Keratinocyte (primary cell): ENCODE results near the gene PDK2. TPM values are rescaled to one million over a fixed set of nuclear protein-coding genes. Genes with fewer than 3 reads are reported as not detected.
A peak's percentile ranks its signal among the peaks of the same experiment; 100 is the strongest.

ENCODE experiments used
- DNase-seq: peaks from one replicate; pipeline ENCODE4 v3.0.0-alpha.2; 2011; ENCODE audit warnings: low read depth, missing footprints, low spot score
- FAIRE-seq: peaks from 2 replicates; lab custom pipeline; 2011; peaks lifted over from hg19 to GRCh38; lab: Jason Lieb, UNC
- H2AFZ ChIP-seq: 2 replicates; pipeline ENCODE4 v1.6.0; 2012; ENCODE audit warnings: low read length, control low read depth, inconsistent platforms; ENCODE audit not compliant: control insufficient read depth
- H3K27ac ChIP-seq: 2 replicates; pipeline ENCODE4 v1.5.1; 2011; ENCODE audit warnings: low read length; ENCODE audit not compliant: control insufficient read depth, insufficient read depth
- H3K27me3 ChIP-seq: 3 replicates; pipeline ENCODE4 v1.6.0; 2011; ENCODE audit warnings: low read length; ENCODE audit not compliant: control insufficient read depth, insufficient read depth; ENCODE audit errors: extremely low read depth
- H3K36me3 ChIP-seq, 2 experiments: 2 replicates in 1 of 2; 3 replicates in 1 of 2; pipeline ENCODE4 v1.5.1; 2011; ENCODE audit warnings: low read length in 2 of 2, mild to moderate bottlenecking in 1 of 2; ENCODE audit not compliant: control insufficient read depth in 2 of 2, insufficient read depth in 2 of 2; ENCODE audit errors: extremely low read depth in 1 of 2
- H3K4me1 ChIP-seq: 3 replicates; pipeline ENCODE4 v1.5.1; 2011; ENCODE audit warnings: low read length; ENCODE audit not compliant: control insufficient read depth, insufficient read depth; ENCODE audit errors: extremely low read depth
- H3K4me2 ChIP-seq: 3 replicates; pipeline ENCODE4 v1.6.0; 2011; ENCODE audit warnings: low read depth, low read length; ENCODE audit not compliant: control insufficient read depth, insufficient read depth; ENCODE audit errors: extremely low read depth
- H3K4me3 ChIP-seq, 3 experiments: fragments of 200-600 bp in 1 of 3; sonication (generic) in 1 of 3; 2 replicates in 2 of 3; 3 replicates in 1 of 3; pipeline ENCODE4 v1.5.1; 2011 to 2016; ENCODE audit warnings: low read length in 3 of 3, mild to moderate bottlenecking in 3 of 3, control low read depth in 2 of 3, inconsistent platforms in 1 of 3, low read depth in 1 of 3, mixed read lengths in 1 of 3, mixed run types in 1 of 3, moderate library complexity in 1 of 3; ENCODE audit not compliant: control insufficient read depth in 2 of 3, insufficient read depth in 2 of 3; ENCODE audit errors: extremely low read depth in 1 of 3
- H3K79me2 ChIP-seq: 2 replicates; pipeline ENCODE4 v1.6.0; 2012; ENCODE audit warnings: low read length; ENCODE audit not compliant: control insufficient read depth, insufficient read depth
- H3K9ac ChIP-seq: 3 replicates; pipeline ENCODE4 v1.6.0; 2011; ENCODE audit warnings: low read length; ENCODE audit not compliant: control insufficient read depth, insufficient read depth; ENCODE audit errors: extremely low read depth
- H3K9me1 ChIP-seq: 3 replicates; pipeline ENCODE4 v1.6.0; 2011; ENCODE audit warnings: low read length; ENCODE audit not compliant: control insufficient read depth, insufficient read depth; ENCODE audit errors: extremely low read depth
- H3K9me3 ChIP-seq: 2 replicates; pipeline ENCODE4 v1.5.1; 2012; ENCODE audit warnings: low read depth, low read length; ENCODE audit not compliant: control insufficient read depth
- H4K20me1 ChIP-seq: 3 replicates; pipeline ENCODE4 v1.6.0; 2011; ENCODE audit warnings: low read length; ENCODE audit not compliant: control insufficient read depth, insufficient read depth; ENCODE audit errors: extremely low read depth
- CTCF ChIP-seq, 3 experiments: IDR thresholded peaks in 1 of 3; conservative IDR thresholded peaks in 1 of 3; optimal IDR thresholded peaks in 1 of 3; 2 replicates in 2 of 3; 3 replicates in 1 of 3; pipeline versions ENCODE3 to v1.5.1; 2011; ENCODE audit warnings: low read length in 3 of 3, mild to moderate bottlenecking in 3 of 3, moderate library complexity in 2 of 3, control low read depth in 1 of 3, inconsistent platforms in 1 of 3; ENCODE audit not compliant: insufficient read depth in 2 of 3; ENCODE audit errors: extremely low read depth in 1 of 3
- EZH2 ChIP-seq: IDR thresholded peaks from one replicate; pipeline ENCODE4 v1.6.1; 2012; ENCODE audit warnings: inconsistent platforms, mild to moderate bottlenecking, low read length, moderate library complexity
- dilution Hi-C: fragments of 300-500 bp; cut with MboI; formaldehyde crosslinking; loops from one replicate; pipeline ENCODE4 v1.7.0; 2020; ENCODE audit warnings: low sequenced_read_pairs; ENCODE audit not compliant: extremely low pct_ligation_motif_present
- polyA plus RNA-seq, 5 experiments: library from polyadenylated mRNA; depleted of rRNA in 3 of 5; stranded (reverse) in 3 of 5; stranded (forward) in 1 of 5; unstranded in 1 of 5; fragments of >200 nt; gene quantifications; 1 replicate in 1 of 5; 2 replicates in 3 of 5; 3 replicates in 1 of 5; pipeline versions ENCODE4 v1.2.1 to v1.2.3, GENCODE V29; 2011 to 2012; ENCODE audit warnings: missing spikeins in 2 of 5, low read depth in 1 of 5, low replicate concordance in 1 of 5

Gene PDK2
- polyA plus RNA-seq, 1 donor (not counting 4 experiments of a cell fraction or from before 2014, with no cell fraction given): 7.5 TPM

GRCh38 chr17:50059256-50059655, 35.9 kb upstream of the PDK2 start:
- Histone ChIP-seq H3K9me1 (no peaks in the 10 kb centered on the region), H3K79me2 (peaks cover 72% of the 10 kb centered on the region), H3K9me3 (no peaks in the 10 kb centered on the region), H3K9ac (peak overlapping the region; percentile 94), H3K4me3 (peak overlapping the region; percentile 82 to 97 (median 86)), H3K36me3 (peaks cover 21 to 51% of the 10 kb centered on the region in 2 experiments), H4K20me1 (peaks cover 4% of the 10 kb centered on the region), H2AFZ (no peak overlapping the region), H3K4me2 (peak overlapping the region; percentile 90), H3K4me1 (peaks cover 64% of the 10 kb centered on the region), H3K27ac (peak overlapping the region; percentile 91), H3K27me3 (no peaks in the 10 kb centered on the region)
- FAIRE-seq: peak; percentile 59
- no peak for TF ChIP-seq CTCF (optimal IDR thresholded peaks at IDR 0.05 in 1 of 3, IDR thresholded peaks at IDR 0.05 in 1 of 3, conservative IDR thresholded peaks at IDR 0.05 in 1 of 3; ENCODE audit: extremely low read depth in 1 of 3, insufficient read depth in 2 of 3, low read length in 3 of 3)
- TF ChIP-seq EZH2: no peak
- dilution Hi-C loops: no loop called here
- DNase-seq: no peak

- Histone ChIP-seq H3K9me1 (no peaks in the 10 kb centered on the region), H3K36me3 (peaks cover 21 to 56% of the 10 kb centered on the region in 2 experiments), H3K4me2 (peak overlapping the region; percentile 90), H2AFZ (no peak overlapping the region), H3K27me3 (no peaks in the 10 kb centered on the region), H4K20me1 (peaks cover 4% of the 10 kb centered on the region), H3K4me3 (peak overlapping the region; percentile 82 to 97 (median 86)), H3K9me3 (no peaks in the 10 kb centered on the region), H3K27ac (peak overlapping the region; percentile 91), H3K9ac (peak overlapping the region; percentile 94), H3K79me2 (peaks cover 77% of the 10 kb centered on the region), H3K4me1 (peaks cover 65% of the 10 kb centered on the region)
- DNase-seq (no peak), FAIRE-seq (no peak)
- dilution Hi-C loops: no loop called here
- TF ChIP-seq EZH2 (no peak), CTCF (optimal IDR thresholded peaks at IDR 0.05 in 1 of 3, IDR thresholded peaks at IDR 0.05 in 1 of 3, conservative IDR thresholded peaks at IDR 0.05 in 1 of 3; ENCODE audit: extremely low read depth in 1 of 3, insufficient read depth in 2 of 3, low read length in 3 of 3) (no peak)
Measured at GRCh38 chr17:50059759-50060273, 35.3 kb upstream of the PDK2 start.
